Measurements from ENCODE around the gene DNAH1. TPM values are rescaled to one million over a fixed set of nuclear protein-coding genes. Genes with fewer than 3 reads are reported as not detected.

Gene DNAH1
- total and polyA plus RNA-seq, 2 of the 13 experiments (the other 11 are each of a cell fraction or from before 2014, with no cell fraction given): 0.64 to 3.5 TPM

- no peak overlapping the region for H3K27ac ChIP-seq (ENCODE audit: extremely low read length, insufficient read depth, low read length)
- no peak for DNase-seq (ENCODE audit: low spot score)
- WGBS (ENCODE audit: low lambda C conversion rate): 100% methylated on average over 1 of the region's 9 CpGs
- in situ Hi-C loops (cut with HindIII; ENCODE audit: extremely low pct_ligation_motif_present, low pct_unique_long_range_greater_than_20kb): no loop called here
- H3K36me3 ChIP-seq (replicated peaks in 1 of 2; ENCODE audit: control insufficient read depth in 1 of 2, insufficient read depth in 2 of 2, low read length in 2 of 2): no peaks in the 10 kb centered on the region
- no peak for FAIRE-seq
- no peak for ATAC-seq
- ChIA-PET POLR2A (no interaction called here), CTCF (ENCODE audit: low intra/inter-chr PET ratio, low total read pairs) (no interaction called here)
- intact Hi-C loops (cut with micrococcal nuclease; ENCODE audit: unreplicated experiment): no loop called here
- BruUV-seq (replicated peaks): no TSS peak
- no peak overlapping the region for H3K9ac ChIP-seq (ENCODE audit: insufficient read depth, low read depth, low read length)
- H3K27me3 ChIP-seq (ENCODE audit: control insufficient read depth in 1 of 2, insufficient read depth in 2 of 2, low read length in 2 of 2): no peaks in the 10 kb centered on the region
- H3K4me3 ChIP-seq (replicated peaks in 1 of 3; ENCODE audit: insufficient read depth in 1 of 3, low read depth in 2 of 3, low read length in 3 of 3): no peak overlapping the region
- no peaks in the 10 kb centered on the region for H3K9me3 ChIP-seq (ENCODE audit: low read length)
- H3K4me1 ChIP-seq (ENCODE audit: insufficient read depth, low read length): no peaks in the 10 kb centered on the region
- H3K79me2 ChIP-seq (ENCODE audit: insufficient read depth, low read length): no peaks in the 10 kb centered on the region
- no peaks in the 10 kb centered on the region for H4K20me1 ChIP-seq (ENCODE audit: insufficient read depth, low read length)
- no peak overlapping the region for H2AFZ ChIP-seq (ENCODE audit: low read length)
- TF ChIP-seq ZFY (CRISPR knock-in tag; IDR thresholded peaks at IDR 0.05) (no peak), MYC (CRISPR knock-in tag; IDR thresholded peaks at IDR 0.05; ENCODE audit: borderline replicate concordance) (no peak), TEF (CRISPR knock-in tag; IDR thresholded peaks at IDR 0.05) (no peak), PREB (CRISPR knock-in tag; IDR thresholded peaks at IDR 0.05) (no peak), TCF7L2 (IDR thresholded peaks at IDR 0.05; ENCODE audit: low read depth, low read length) (no peak), ZNF253 (CRISPR knock-in tag; IDR thresholded peaks at IDR 0.05; ENCODE audit: borderline replicate concordance) (no peak)
- H3K4me2 ChIP-seq (ENCODE audit: low read depth, low read length): no peak overlapping the region
These were observed 36.4 kb downstream of the DNAH1 start for GRCh38 chr3:52352566-52352965.

GRCh38 chr3:52353291-52353855, 37.3 kb downstream of the DNAH1 start:
- 94% methylated on average over 15 of the region's 16 CpGs for WGBS (ENCODE audit: low lambda C conversion rate)
- intact Hi-C loops (cut with micrococcal nuclease; ENCODE audit: unreplicated experiment): no loop called here
- POLR2A ChIA-PET: no interaction called here
- H3K4me2 ChIP-seq (ENCODE audit: low read depth, low read length): no peak overlapping the region
- no TSS peak for BruUV-seq (replicated peaks)
- no peak for ATAC-seq
- no peaks in the 10 kb centered on the region for H4K20me1 ChIP-seq (ENCODE audit: insufficient read depth, low read length)
- no peaks in the 10 kb centered on the region for H3K79me2 ChIP-seq (ENCODE audit: insufficient read depth, low read length)
- H3K4me3 ChIP-seq (replicated peaks in 1 of 3; ENCODE audit: insufficient read depth in 1 of 3, low read depth in 2 of 3, low read length in 3 of 3): no peak overlapping the region
- no peak overlapping the region for H3K27ac ChIP-seq (ENCODE audit: extremely low read length, insufficient read depth, low read length)
- H3K27me3 ChIP-seq (ENCODE audit: control insufficient read depth in 1 of 2, insufficient read depth in 2 of 2, low read length in 2 of 2): no peaks in the 10 kb centered on the region
- CTCF ChIA-PET (ENCODE audit: low intra/inter-chr PET ratio, low total read pairs): no interaction called here
- no peaks in the 10 kb centered on the region for H3K36me3 ChIP-seq (replicated peaks in 1 of 2; ENCODE audit: control insufficient read depth in 1 of 2, insufficient read depth in 2 of 2, low read length in 2 of 2)
- H2AFZ ChIP-seq (ENCODE audit: low read length): no peak overlapping the region
- DNase-seq (ENCODE audit: low spot score): no peak
- no peaks in the 10 kb centered on the region for H3K4me1 ChIP-seq (ENCODE audit: insufficient read depth, low read length)
- in situ Hi-C loops (cut with HindIII; ENCODE audit: extremely low pct_ligation_motif_present, low pct_unique_long_range_greater_than_20kb): no loop called here
- H3K9ac ChIP-seq (ENCODE audit: insufficient read depth, low read depth, low read length): no peak overlapping the region
- H3K9me3 ChIP-seq (ENCODE audit: low read length): no peaks in the 10 kb centered on the region
- FAIRE-seq: no peak
- TF ChIP-seq SRSF9 (IDR thresholded peaks at IDR 0.05; ENCODE audit: borderline replicate concordance, insufficient read depth, low read depth, low read length, poor library complexity, severe bottlenecking) (no peak), SIN3B (IDR thresholded peaks at IDR 0.05; ENCODE audit: low read length) (no peak), ZNF256 (CRISPR knock-in tag; conservative IDR thresholded peaks at IDR 0.05) (no peak), RFX5 (IDR thresholded peaks at IDR 0.05; ENCODE audit: low read depth, low read length) (no peak), KAT8 (CRISPR knock-in tag; IDR thresholded peaks at IDR 0.05) (no peak), FIP1L1 (IDR thresholded peaks at IDR 0.05; ENCODE audit: borderline replicate concordance, insufficient read depth, low read depth, low read length) (no peak), ZNF282 (IDR thresholded peaks at IDR 0.05; ENCODE audit: partially characterized antibody) (no peak), ZNF235 (CRISPR knock-in tag; IDR thresholded peaks at IDR 0.05; ENCODE audit: borderline replicate concordance) (no peak), ZNF746 (CRISPR knock-in tag; IDR thresholded peaks at IDR 0.05) (no peak), RCOR2 (CRISPR knock-in tag; IDR thresholded peaks at IDR 0.05) (no peak), HOXA5 (CRISPR knock-in tag; IDR thresholded peaks at IDR 0.05) (no peak), ISL2 (CRISPR knock-in tag; IDR thresholded peaks at IDR 0.05) (no peak)
